Measurements from ENCODE around the gene MBD3L3.
"Not testable (repeated sequence)": the region's sequence is repeated elsewhere in the genome, so short reads cannot be mapped to it uniquely, and the experiment has no call there.

The MBD3L3 gene

GRCh38 chr19:7058576-7058975 lies at the start of gene MBD3L3:
Gene MBD3L3, minus strand, starts transcription at chr19:7058676. Its CDS starts 71 bp downstream, at chr19:7058605.
- FAIRE-seq: not testable (repeated sequence)

DNA sequence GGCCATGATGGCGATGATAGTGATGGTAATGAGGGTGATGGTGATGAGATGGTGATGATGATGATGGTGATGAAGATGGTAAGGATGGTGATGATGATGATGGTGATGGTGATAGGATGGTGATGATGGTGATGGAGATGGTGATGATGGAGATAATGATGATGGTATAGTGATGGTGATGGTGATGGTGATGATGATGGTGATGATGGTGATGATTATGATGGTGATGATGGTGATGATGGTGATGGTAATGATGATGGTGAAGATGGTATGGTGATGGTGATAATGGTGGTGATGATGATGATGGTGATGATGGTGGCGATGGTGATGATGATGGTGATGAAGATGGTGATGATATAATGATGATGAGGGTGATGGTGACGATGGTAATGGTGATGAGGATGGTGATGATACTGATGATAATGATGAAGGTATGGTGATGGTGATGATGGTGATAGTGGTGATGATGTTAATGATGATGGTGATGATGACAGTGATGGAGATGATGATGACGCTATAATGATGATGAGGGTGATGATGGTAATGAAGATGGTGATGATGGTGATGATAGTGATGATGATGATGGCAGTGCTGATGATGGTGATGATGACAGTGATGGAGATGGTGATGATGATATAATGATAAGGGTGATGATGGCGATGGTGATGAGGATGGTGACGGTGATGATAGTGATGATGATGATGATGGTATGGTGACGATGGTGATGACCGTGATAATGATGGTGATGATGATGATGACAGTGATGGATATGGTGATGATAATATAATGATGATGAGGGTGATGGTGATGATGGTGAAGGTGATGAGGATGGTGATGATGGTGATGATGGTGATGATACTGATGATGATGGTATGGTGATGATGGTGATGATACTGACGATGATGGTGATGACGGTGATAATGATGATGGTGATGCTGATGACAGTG lies 48.5 kb upstream of the MBD3L3 start:
- FAIRE-seq: no peak

DNA sequence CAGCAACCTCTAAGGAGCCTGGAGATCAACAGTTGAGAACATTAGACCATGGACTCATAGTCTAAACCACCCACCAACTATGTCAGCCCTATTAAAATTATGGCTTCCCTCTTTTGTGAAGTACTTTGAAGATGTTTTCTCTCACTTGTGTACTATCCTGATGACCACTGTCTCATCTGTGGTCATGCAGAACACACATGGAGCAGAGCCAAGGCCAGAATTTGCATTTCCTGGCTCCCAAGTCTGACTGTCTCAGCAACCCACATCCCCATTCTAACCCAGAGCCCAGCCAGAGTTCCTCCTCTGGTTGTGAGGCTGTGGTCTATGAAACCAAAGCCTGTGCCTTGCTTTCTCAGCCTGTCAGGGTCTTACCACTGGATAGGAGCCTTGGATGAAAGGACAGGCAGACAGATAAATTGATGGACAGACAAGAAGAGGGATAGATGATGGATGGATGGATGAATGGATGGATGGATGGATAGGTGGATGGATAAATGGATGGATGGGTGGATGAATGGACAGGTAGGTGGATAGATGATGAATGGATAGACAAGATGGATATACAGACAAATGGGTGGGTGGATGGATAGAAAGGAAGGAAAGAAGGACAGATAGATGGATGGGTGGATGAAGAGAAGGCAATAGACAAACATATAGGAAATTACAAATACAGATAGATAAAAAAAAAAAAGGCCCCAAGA lies 46.4 kb upstream of the MBD3L3 start:
- FAIRE-seq: no peak

- no peak for FAIRE-seq
Measured at GRCh38 chr19:7101498-7102253, 43.2 kb upstream of the MBD3L3 start.

DNA sequence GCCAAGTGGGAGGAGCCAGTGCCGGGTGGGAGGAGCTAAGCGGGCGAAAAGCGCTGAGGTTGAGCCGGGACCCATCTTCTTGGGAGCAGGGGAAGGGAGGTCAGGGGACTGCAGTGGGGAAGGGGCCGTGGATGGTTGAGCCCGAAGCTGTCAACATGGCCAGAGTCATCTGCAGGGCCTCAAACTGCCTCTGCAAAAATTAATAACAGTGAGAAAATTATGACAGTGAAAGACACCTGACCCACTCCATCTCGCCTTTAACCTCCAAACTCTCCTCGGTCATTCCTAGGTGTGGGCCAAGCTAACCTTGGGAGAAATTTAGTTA lies 41.1 kb upstream of the MBD3L3 start:
- no peak for FAIRE-seq

DNA sequence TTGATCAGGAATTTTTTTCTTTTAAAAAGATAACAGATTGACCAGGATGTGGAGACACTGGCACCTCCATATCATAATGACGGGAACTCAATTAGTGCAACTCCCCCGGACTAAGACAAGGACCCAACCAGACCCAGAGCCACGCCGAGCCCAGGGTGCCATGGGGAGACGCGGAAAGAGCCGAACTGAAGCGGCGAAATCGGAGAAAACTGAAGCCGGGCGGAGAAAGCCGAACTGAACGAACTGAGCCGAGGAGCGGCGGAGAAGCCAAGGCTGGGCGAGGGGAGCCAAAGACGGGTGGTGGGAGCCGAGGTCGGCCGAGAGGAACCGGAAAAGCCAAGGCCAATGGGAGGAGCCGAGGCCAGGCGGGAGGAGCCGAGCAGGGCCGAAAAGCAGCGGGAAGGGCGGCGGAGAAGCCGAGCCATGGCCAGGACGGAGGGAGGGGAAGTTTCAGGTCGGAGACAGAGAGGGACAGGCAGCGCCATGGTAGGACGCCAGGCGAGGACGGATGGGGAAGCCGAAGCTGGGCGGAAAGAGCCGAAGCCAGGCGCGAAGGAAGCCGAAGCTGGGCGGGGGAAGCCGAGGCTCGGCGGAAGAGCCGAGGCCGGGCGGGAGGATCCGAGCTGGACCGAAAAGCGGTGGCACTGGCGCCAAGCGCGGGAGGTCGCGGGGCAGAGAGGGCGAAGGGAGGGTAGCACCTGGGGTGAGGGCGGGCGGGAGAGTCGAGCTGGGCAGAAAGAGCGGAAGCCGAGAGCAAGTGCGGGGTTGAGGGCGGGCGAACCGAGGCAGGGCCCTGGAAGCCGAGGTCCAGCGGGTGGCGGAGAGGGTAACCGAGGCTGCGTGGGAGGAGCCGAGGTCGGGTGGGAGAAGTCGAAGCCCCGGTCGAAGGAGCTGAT lies 40.5 kb upstream of the MBD3L3 start:
- FAIRE-seq: no peak

- no peak for FAIRE-seq
Measured at GRCh38 chr19:7098096-7098495, 39.6 kb upstream of the MBD3L3 start.

DNA sequence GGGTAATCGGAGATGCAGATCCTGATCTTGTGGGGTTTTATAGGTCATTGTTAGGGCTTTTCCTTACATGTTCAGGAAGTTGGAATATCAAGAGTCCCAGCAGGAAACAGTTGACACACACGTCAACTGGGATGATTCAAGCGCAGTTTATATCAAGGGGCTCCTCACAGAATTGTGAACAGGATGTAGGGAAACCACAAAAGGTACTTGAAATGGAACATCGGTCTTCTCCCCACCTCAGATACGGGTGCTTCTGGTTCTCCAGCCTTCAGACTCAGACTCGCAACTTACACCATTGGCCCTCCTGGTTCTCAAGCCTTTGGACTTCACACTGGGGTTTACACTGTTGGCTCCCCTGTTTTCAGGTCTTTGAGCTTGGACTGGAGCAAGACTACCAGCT lies 30.5 kb upstream of the MBD3L3 start:
- no peak for FAIRE-seq

GRCh38 chr19:7083076-7083956 lies 24.8 kb upstream of the MBD3L3 start:
- no peak for FAIRE-seq

DNA sequence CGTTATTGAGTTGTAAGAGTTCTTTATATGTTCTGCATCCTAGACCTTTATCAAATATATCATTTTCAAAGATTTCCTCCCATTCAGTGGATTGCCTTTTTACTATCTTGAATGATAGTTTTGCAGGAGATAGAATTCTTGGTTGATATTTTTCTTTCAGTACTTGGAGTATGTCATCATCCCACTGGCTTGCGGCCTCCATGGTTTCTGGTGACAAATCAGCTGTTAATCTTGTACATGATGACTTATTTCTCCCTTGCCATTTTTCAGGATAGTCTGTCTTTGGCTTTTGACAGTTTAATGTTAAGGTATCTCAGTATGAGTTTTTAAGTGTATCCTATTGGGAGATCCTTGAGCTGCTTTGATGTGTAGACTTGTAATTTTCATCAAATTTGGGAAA lies 19.5 kb upstream of the MBD3L3 start:
- no peak for FAIRE-seq

- FAIRE-seq: no peak
Measured at GRCh38 chr19:7076151-7076550, 17.7 kb upstream of the MBD3L3 start.

- no peak for FAIRE-seq
Measured at GRCh38 chr19:7074705-7075282, 16.3 kb upstream of the MBD3L3 start.

DNA sequence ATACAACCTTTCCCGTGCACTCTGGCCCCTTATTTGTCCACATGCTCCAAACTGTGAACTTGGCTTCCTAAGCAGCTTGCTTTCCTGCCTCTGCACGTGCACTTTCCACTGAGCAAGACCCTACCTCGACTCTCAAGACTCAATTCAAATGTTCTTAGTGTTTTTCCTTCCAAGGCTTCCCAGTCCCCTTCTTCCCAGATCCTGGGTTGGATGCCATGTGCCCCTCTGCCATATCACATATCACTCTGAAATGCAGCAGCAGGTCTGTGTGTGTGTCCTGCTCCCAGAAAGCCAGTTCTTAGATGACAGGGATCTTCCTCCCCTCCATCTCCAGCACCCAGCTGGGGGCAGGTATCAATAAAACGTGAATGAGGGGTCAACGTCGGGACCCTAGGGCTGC lies 14.1 kb upstream of the MBD3L3 start:
- no peak for FAIRE-seq

DNA sequence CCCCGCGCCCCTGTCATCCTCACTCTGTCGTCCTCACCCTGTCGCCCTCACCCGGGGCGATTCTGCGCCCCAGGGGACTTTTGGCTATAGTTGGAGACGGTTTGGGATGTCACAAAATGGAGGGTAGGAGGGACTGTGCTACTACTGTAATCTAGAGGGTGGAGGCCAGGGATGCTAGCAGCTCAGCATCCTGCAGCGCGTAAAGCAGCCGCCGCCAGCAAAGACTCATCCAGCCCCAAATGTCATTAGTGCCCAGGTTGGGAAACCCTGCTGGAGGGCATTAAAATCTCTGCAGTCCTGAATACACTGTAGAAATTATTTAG lies 11.4 kb upstream of the MBD3L3 start:
- no peak for FAIRE-seq

DNA sequence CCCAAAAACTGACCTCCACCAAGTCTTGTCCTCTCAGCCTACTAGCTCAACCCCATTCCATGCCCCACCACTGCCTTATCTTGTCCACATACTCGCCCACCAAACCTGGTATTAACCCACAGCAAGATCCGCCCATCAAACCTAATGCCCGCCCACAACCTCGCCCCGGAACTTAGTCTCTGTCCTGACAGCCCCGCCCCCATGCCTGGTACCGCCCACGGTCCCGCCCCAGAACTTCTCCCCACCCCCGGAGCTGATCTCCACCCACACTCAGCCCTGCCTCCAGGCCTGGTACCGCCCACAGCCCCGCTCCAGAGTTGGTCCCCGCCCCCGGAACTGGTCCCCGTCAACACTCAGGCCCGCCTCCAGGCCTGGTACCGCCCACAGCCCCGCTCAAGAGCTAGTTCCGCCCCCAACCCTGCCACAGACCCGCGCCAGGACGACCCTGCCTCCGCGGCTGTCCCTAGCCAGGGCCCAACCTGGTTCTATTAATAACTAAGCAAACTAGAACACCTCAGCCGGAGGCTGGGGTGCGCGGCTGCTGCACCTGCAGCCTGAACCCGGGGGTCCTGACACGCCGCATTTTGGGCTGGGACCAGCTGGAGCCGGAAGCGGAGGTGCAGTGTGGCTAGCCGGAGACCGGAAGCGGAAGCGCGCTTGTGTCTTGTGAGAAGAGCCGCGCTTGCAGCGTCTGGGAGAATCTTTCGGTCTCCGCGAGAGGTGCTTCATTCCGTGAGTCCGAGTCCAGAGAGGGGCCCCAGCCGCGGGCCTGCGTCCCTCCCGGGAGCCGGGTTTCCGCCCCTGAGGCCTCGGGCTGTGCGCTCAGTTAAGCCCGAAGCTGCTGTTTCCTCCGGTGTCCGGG lies 10.8 kb upstream of the MBD3L3 start, which contains the start of gene ZNF557:
Gene ZNF557, plus strand, starts transcription at position 662 of the 862 bp plus-strand sequence. CDS start 5,372 bp downstream, outside the sequence.
- FAIRE-seq: no peak

DNA sequence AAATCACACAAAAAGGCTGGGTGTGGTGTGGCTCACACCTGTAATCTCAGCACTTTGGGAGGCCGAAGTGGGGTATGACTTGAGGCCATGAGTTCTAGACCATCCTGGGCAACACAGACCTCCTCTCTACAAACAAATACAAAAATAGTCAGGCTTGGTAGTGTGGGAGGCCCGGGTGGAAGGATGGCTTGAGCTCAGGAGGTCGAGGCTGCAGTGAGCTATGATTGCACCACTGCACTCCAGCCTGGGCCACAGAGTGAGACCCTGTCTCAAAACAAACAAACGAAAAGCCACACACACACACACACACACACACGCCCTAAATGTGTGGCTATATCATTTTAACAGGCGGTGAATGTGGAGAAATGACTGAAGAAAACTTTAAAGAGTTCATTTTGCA lies 10.1 kb upstream of the MBD3L3 start:
- FAIRE-seq: no peak

DNA sequence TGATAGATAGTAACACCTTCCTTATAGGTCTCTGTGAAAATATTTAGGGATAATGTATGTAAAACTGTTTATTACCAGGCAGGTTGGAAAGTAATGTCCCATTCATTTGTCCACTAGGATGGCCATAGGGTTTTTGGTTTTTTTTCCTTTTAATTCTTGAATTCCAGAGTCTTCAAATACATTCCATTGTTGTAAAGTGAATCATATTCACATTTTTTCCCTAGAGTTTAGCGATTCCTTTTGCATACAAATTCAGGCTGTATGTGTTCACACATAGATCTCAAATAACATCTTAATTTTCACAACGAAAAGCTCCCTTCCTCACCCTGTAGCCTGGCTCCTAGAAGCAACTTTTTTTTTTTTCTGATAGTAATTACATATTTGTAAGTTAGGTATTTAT lies 9.2 kb upstream of the MBD3L3 start:
- no peak for FAIRE-seq

DNA sequence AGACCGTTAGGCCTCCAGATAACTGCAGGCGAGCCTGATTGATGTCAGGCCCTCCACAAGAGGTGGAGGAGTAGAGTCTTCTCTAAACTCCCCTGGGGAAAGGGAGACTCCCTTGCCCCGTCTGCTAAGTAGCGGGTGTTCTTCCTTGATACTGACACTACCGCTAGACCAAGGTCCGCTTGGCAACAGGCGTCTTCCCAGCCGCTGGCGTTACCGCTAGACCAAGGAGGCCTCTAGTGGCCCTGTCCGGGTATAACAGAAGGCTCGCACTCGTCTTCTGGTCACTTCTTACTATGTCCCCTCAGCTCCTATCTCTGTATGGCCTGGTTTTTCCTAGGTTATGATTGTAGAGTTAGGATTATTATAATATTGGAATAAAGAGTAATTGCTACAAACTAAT lies 8.6 kb upstream of the MBD3L3 start:
- FAIRE-seq: not testable (repeated sequence)

DNA sequence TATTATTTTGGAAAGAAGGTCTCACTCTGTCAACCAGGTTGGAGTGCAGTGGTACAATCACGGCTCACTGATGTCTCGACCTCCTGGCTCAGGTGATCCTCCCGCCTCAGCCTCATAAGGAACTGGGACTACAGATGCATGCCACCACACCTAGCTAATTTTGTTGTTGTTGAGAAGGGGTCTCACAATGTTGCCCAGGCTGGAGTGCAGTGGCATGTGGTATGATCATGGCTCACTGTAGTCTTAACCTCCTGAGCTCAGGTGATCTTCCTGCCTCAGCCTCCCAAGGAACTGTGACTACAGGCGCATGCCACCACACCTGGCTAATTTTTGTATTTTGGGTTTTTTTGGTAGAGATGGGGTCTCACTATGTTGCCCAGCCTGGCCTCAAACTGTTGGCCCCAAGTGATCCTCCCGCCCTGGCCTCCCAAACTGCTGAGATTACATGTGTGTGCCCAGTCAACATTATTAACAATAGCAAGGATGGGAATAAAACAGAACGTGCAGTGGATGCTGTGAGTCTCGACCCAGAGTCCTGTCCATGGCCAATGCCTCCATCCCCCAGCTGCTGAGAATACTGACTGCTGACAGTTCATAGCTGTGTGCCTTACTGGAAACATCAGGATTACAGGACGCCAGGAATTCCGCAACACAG lies 5.4 kb upstream of the MBD3L3 start:
- no peak for FAIRE-seq

All from colon (tissue), 2 donors.